Gastroesophageal sphincter (tissue), 3 donors: Measurements from ENCODE around the gene VWA8.

Experiments
- CTCF ChIP-seq, 4 experiments: fragments of 200-600 bp in 2 of 4; fragments of 450-650 bp in 2 of 4; sonication (generic) in 1 of 4; IDR thresholded peaks; one replicate each; pipeline ENCODE4 v1.5.1; 2017 to 2019; ENCODE audit warnings: antibody characterized with exemption in 4 of 4, mild to moderate bottlenecking in 2 of 4, moderate library complexity in 2 of 4
- POLR2A ChIP-seq, 2 donors: fragments of 450-650 bp; IDR thresholded peaks; one replicate each; pipeline ENCODE4 v1.6.1; 2017; ENCODE audit warnings: antibody characterized with exemption in 2 of 2, mild to moderate bottlenecking in 2 of 2, moderate library complexity in 1 of 2

- TF ChIP-seq CTCF (IDR thresholded peaks at IDR 0.05) (no peak), POLR2A (IDR thresholded peaks at IDR 0.05) (no peak)
These were observed 13.5 kb upstream of the VWA8 start for GRCh38 chr13:41974262-41974900.
